Fibroblast of skin of abdomen (primary cell): ENCODE results near the gene BPIFB6.

Experiments
- DNase-seq: peaks from one replicate; pipeline ENCODE4 v3.0.0-alpha.2; 2013

BPIFB6 gene

DNA sequence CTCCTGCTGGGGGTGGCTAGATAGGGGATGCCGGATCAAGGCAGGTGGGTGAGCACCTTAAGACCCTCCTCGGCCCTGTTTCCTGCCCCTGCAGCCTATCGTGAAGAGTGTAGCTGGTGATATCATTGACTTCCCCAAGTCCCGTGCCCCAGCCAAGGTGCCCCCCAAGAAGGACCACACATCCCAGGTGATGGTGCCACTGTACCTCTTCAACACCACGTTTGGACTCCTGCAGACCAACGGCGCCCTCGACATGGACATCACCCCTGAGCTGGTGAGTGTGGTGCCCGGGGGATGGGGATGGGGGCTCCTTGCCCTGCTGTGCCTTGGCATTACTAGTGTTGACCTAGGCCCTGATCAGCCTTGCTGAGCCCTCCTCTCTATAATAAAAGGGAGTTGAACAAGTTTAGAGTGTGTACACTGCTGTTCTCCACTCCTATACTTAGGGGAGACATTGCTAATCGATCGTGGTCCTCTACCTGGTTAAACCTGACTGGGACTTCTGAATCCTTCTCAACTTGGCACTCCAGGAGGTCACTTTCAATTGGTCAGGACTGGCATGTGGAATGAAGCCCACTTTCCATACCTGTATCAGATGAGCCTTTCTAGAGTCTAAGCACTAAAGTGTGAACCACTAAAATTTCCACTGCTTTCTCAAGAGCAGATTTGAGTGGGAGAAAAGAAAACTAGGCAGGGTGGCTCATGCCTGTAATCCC lies 33.3 kb downstream of the BPIFB6 start:
- no peak for DNase-seq

- no peak for DNase-seq
These were observed 34.3 kb downstream of the BPIFB6 start for GRCh38 chr20:33065785-33066184.

GRCh38 chr20:33067806-33068205 lies 36.4 kb downstream of the BPIFB6 start:
- no peak for DNase-seq

DNA sequence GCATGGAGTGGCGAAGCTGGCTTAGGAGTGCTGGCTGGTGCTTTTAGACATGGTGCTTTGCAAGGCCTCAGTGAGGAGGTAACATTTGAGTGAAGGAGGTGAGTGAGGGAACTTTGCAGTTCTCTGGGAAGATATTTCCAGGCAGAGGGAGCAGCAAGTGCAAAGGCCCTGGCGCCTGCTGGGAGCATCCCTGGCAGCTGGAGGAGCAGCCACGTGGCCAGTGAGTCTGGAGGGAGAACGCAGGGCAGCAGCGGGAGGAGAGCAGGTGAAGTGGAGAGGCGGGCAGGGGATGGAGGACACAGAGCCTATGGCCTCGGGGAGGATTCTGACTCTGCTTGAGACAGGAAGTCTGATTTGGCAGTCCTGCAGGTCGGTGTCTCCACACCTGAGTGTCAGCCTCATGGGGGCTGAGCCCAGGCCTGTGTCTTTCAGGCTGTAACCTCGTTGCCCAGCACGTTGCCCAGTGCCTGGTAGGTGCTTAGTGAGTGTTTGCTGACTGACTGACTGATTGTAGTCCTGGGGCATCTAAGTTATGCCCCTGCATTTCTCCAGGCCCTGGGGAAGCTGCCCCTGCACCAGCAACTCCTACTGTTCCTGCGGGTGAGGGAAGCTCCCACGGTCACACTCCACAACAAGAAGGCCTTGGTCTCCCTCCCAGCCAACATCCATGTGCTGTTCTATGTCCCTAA lies 36.9 kb downstream of the BPIFB6 start:
- DNase-seq: no peak

GRCh38 chr20:33069673-33070072 lies 38.2 kb downstream of the BPIFB6 start:
- no peak for DNase-seq

GRCh38 chr20:33070111-33071053 lies 38.9 kb downstream of the BPIFB6 start:
- DNase-seq: no peak

- DNase-seq: no peak
These were observed 39.8 kb downstream of the BPIFB6 start for GRCh38 chr20:33071198-33071597.

DNA sequence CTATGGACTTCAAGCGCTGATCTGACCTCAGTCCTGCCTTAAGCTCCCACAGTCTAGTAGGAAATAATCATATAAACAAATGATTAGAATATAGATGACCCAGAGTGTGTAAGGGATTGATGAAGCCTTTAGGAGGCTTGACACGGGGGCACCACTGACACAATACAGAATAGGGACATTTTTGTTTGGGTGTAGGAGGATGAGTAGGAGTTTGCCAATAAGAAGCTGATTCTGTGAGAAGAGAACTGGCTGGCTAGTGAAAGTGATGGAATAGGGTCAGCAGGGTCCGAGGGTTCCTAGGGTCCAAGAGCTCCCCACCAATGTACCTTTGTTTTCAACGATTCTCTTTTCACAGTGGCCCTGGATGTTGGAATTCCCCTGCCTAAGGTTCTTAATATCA lies 40.9 kb downstream of the BPIFB6 start:
- no peak for DNase-seq

GRCh38 chr20:33072813-33073212 lies 41.4 kb downstream of the BPIFB6 start:
- DNase-seq: no peak

DNA sequence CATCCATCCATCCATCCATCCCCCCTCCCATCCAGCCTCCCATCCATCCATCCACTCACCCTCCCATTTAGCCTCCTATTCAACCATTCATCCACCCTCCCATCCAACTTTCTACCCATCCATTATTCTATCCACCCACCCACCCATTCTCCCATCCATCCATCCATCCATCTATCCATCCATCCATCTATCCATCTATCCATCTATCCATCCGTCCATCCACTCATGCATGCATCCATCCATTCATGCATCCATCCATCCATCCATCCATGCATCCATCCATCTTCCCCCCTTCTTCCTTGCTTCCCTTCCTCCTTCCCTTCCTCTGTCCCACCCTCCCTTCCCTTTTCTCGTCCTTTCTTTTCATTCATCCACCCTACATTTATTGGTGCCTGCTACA lies 43.2 kb downstream of the BPIFB6 start:
- DNase-seq: no peak

- no peak for DNase-seq
These were observed 43.8 kb downstream of the BPIFB6 start for GRCh38 chr20:33075281-33075680.

GRCh38 chr20:33076662-33077372 lies 45.4 kb downstream of the BPIFB6 start:
- no peak for DNase-seq

- DNase-seq: peak; percentile 70
These were observed 47.8 kb downstream of the BPIFB6 start, which contains the start of gene BPIFB4 for GRCh38 chr20:33079259-33079658. BPIFB4 (plus strand) TSS chr20:33079643; CDS start chr20:33081527, 1,884 bp downstream.

- DNase-seq: no peak
These were observed 50.1 kb downstream of the BPIFB6 start for GRCh38 chr20:33081411-33082154.

GRCh38 chr20:33082546-33082945 lies 51.1 kb downstream of the BPIFB6 start:
- no peak for DNase-seq

DNA sequence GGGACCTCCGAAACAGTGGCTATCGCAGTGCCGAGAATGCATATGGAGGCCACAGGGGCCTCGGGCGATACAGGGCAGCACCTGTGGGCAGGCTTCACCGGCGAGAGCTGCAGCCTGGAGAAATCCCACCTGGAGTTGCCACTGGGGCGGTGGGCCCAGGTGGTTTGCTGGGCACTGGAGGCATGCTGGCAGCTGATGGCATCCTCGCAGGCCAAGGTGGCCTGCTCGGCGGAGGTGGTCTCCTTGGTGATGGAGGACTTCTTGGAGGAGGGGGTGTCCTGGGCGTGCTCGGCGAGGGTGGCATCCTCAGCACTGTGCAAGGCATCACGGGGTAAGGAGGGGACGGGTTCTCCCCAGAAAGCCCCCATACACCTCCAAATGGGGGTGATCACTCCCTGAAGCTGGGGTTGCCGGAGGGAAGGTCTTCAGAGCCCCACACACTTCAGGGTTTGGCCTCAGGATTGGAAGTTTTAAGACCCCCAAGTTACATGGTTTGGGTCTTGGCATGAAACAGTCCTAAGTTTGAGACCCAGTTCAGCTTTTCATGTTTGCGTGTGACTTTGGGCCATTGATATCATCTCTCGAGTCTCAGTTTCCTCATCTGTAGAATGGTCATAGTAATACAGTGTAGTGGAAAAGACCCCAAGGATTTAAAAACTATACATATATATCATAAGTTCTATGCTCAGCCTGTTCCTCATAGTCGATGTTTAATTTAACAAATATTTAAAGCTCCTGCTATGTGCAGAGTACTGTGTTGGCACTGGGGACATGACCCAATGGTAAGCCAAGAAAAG lies 52.3 kb downstream of the BPIFB6 start:
- DNase-seq: no peak

GRCh38 chr20:33084722-33085121 lies 53.3 kb downstream of the BPIFB6 start:
- DNase-seq: no peak

DNA sequence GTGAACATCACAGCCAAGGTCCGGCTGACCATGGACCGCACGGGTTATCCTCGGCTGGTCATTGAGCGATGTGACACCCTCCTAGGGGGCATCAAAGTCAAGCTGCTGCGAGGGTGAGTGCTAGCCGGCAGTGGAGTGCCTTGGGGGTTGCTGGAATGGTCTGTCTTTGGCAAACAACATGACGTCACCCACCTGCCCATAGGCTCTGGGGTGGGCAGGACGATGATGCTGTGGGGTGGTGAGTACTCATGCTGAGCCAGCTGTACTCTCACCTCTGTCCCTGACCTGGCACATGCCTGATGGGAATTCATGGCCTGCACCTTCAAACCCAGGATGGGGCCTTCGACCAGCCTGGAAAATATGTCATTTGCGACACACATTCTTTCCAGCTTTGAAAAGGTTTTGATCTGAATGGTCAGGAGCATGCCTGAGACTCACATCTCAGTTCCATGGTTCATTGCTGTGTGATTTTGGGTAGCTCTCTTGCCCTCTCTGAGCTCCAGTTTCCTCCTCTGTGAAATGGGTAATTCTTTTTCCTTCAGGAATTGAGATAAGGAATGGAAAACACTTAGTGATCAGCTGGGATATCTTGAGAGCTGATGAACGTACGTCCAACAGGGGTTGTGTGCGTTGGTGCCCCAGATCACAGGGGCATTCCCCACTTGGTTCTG lies 54.7 kb downstream of the BPIFB6 start:
- no peak for DNase-seq

DNA sequence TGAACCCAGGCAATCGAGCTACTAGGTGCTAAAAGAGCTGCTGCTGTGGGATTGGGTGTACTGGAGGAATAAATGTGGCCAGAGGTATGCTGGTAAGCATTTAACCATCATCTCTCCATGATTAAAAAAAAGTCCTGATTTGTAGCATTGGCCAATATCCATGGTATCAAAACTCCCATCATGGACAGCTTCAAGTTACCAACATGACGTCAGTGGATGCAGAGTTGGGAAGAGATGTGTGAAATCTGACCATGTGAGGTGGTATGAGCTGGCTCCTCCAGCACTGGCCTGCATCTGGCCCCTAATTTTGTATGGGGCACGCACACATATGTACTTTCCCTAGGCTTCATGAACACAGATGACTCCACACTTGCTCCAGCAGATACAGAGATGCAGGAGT lies 59.7 kb downstream of the BPIFB6 start:
- DNase-seq: no peak

GRCh38 chr20:33091693-33092092 lies 60.2 kb downstream of the BPIFB6 start:
- DNase-seq: no peak
